SK-N-MC (cell line): Measurements from ENCODE around the gene BCAS1.

ENCODE experiments used
- DNase-seq: peaks from one replicate; pipeline ENCODE4 v3.0.0-alpha.2; 2011; ENCODE audit warnings: low read depth, low spot score
- H3K27ac ChIP-seq: fragments of 200-600 bp; sonication (generic); 2 replicates; pipeline ENCODE4 v1.5.1; 2016; ENCODE audit warnings: mixed run types
- H3K36me3 ChIP-seq: fragments of 200-600 bp; sonication (generic); 2 replicates; pipeline ENCODE4 v1.6.1; 2017; ENCODE audit warnings: antibody characterized with exemption, low read length, mixed read lengths; ENCODE audit not compliant: insufficient read depth
- H3K4me3 ChIP-seq: fragments of 200-600 bp; sonication (generic); 2 replicates; pipeline ENCODE4 v1.5.1; 2016
- H3K9ac ChIP-seq: fragments of 200-600 bp; sonication (generic); 2 replicates; pipeline ENCODE4 v1.8.0; 2017; ENCODE audit warnings: mixed run types, mixed read lengths; ENCODE audit not compliant: insufficient read length
- H3K9me3 ChIP-seq: fragments of 200-600 bp; sonication (generic); 2 replicates; pipeline ENCODE4 v1.6.1; 2017; ENCODE audit warnings: low read depth, mild to moderate bottlenecking, antibody characterized with exemption, low read length, moderate library complexity, mixed read lengths
- EZH2 ChIP-seq: fragments of 200-600 bp; sonication (generic); IDR thresholded peaks from one replicate; pipeline ENCODE4 v1.6.1; 2017; ENCODE audit warnings: antibody characterized with exemption
- FOXP2 ChIP-seq: optimal IDR thresholded peaks from 2 replicates; pipeline ENCODE3; 2011; ENCODE audit warnings: mild to moderate bottlenecking, moderate library complexity; ENCODE audit not compliant: insufficient read depth; ENCODE audit errors: extremely low read length, control extremely low read depth
- POLR2AphosphoS5 ChIP-seq: IDR thresholded peaks from 2 replicates; pipeline ENCODE4 v1.6.1; 2012; ENCODE audit warnings: mild to moderate bottlenecking, low read depth, low read length, borderline replicate concordance

The BCAS1 gene

GRCh38 chr20:53970232-53970631, 100.2 kb downstream of the BCAS1 start:
- TF ChIP-seq FOXP2 (no peak), POLR2AphosphoS5 (no peak), EZH2 (no peak)
- Histone ChIP-seq H3K36me3 (no peaks in the 10 kb centered on the region), H3K9me3 (no peaks in the 10 kb centered on the region), H3K4me3 (no peak overlapping the region), H3K9ac (no peak overlapping the region), H3K27ac (no peak overlapping the region)
- DNase-seq: no peak

GRCh38 chr20:53967527-53967926, 102.9 kb downstream of the BCAS1 start:
- TF ChIP-seq FOXP2: no peak
- TF ChIP-seq EZH2: no peak
- TF ChIP-seq POLR2AphosphoS5: no peak
- no peak overlapping the region for H3K27ac ChIP-seq
- no peaks in the 10 kb centered on the region for H3K9me3 ChIP-seq

GRCh38 chr20:53966774-53967398, 103.5 kb downstream of the BCAS1 start:
- DNase-seq: no peak
- no peak overlapping the region for H3K27ac ChIP-seq

More at GRCh38 chr20:53967527-53967926, 102.9 kb downstream of the BCAS1 start:
- H3K4me3 ChIP-seq: no peak overlapping the region
- no peak for DNase-seq
- H3K36me3 ChIP-seq: no peaks in the 10 kb centered on the region
- no peak overlapping the region for H3K9ac ChIP-seq

GRCh38 chr20:53964501-53965253, 105.7 kb downstream of the BCAS1 start:
- Histone ChIP-seq H3K27ac (no peak overlapping the region), H3K36me3 (no peaks in the 10 kb centered on the region), H3K9ac (no peak overlapping the region), H3K9me3 (no peaks in the 10 kb centered on the region), H3K4me3 (no peak overlapping the region)
- TF ChIP-seq EZH2 (no peak), POLR2AphosphoS5 (no peak), FOXP2 (no peak)
- no peak for DNase-seq

More at GRCh38 chr20:53966774-53967398, 103.5 kb downstream of the BCAS1 start:
- Histone ChIP-seq H3K4me3 (no peak overlapping the region), H3K36me3 (no peaks in the 10 kb centered on the region), H3K9me3 (no peaks in the 10 kb centered on the region), H3K9ac (no peak overlapping the region)
- TF ChIP-seq POLR2AphosphoS5 (no peak), FOXP2 (no peak), EZH2 (no peak)

- H3K36me3 ChIP-seq: no peaks in the 10 kb centered on the region
- H3K9me3 ChIP-seq: no peaks in the 10 kb centered on the region
- H3K27ac ChIP-seq: no peak overlapping the region
- H3K9ac ChIP-seq: no peak overlapping the region
- no peak for TF ChIP-seq POLR2AphosphoS5
- TF ChIP-seq FOXP2: no peak
- no peak for TF ChIP-seq EZH2
- H3K4me3 ChIP-seq: no peak overlapping the region
- no peak for DNase-seq
These were observed 106.3 kb downstream of the BCAS1 start for GRCh38 chr20:53964067-53964466.

GRCh38 chr20:53963635-53964034, 106.8 kb downstream of the BCAS1 start:
- no peak overlapping the region for H3K4me3 ChIP-seq
- H3K9me3 ChIP-seq: no peaks in the 10 kb centered on the region
- no peak overlapping the region for H3K9ac ChIP-seq
- TF ChIP-seq EZH2 (no peak), POLR2AphosphoS5 (no peak), FOXP2 (no peak)
- no peak for DNase-seq
- no peaks in the 10 kb centered on the region for H3K36me3 ChIP-seq
- no peak overlapping the region for H3K27ac ChIP-seq

- Histone ChIP-seq H3K36me3 (no peaks in the 10 kb centered on the region), H3K27ac (no peak overlapping the region; the same call in 1 of the 2 replicates), H3K9me3 (no peaks in the 10 kb centered on the region), H3K4me3 (no peak overlapping the region), H3K9ac (peak overlapping the region; percentile 23)
- DNase-seq: no peak
- no peak for TF ChIP-seq POLR2AphosphoS5
These were observed 108.0 kb downstream of the BCAS1 start for GRCh38 chr20:53962388-53962787.

GRCh38 chr20:53961527-53961926, 108.9 kb downstream of the BCAS1 start:
- Histone ChIP-seq H3K9me3 (no peaks in the 10 kb centered on the region), H3K4me3 (peak overlapping the region; percentile 36), H3K27ac (peak overlapping the region; percentile 95), H3K36me3 (no peaks in the 10 kb centered on the region), H3K9ac (no peak overlapping the region)
- DNase-seq: no peak
- no peak for TF ChIP-seq FOXP2
- no peak for TF ChIP-seq EZH2
- TF ChIP-seq POLR2AphosphoS5: no peak

- no peaks in the 10 kb centered on the region; the same call in 1 of the 2 replicates for H3K9me3 ChIP-seq
- TF ChIP-seq EZH2 (no peak), POLR2AphosphoS5 (peak; percentile 47; the same call in 1 of the 2 replicates)
- no peak overlapping the region for H3K9ac ChIP-seq
- peak overlapping the region; percentile 36 for H3K4me3 ChIP-seq
- peak overlapping the region; percentile 95 for H3K27ac ChIP-seq
- no peaks in the 10 kb centered on the region for H3K36me3 ChIP-seq
- DNase-seq: peak; percentile 91
These were observed 109.7 kb downstream of the BCAS1 start for GRCh38 chr20:53960579-53961272.
